G401 (cell line): ENCODE data around the gene HYAL2. TPM values are rescaled to one million over a fixed set of nuclear protein-coding genes. Genes with fewer than 3 reads are reported as not detected.
"Not testable (repeated sequence)": the region's sequence is repeated elsewhere in the genome, so short reads cannot be mapped to it uniquely, and the experiment has no call there.

Source experiments
- DNase-seq: peaks from one replicate; pipeline ENCODE4 v3.0.0-alpha.2; 2015; ENCODE audit warnings: low spot score
- in situ Hi-C: cut with HindIII; loops from 2 replicates; pipeline ENCODE4 v1.10.0; 2016; ENCODE audit warnings: low sequenced_read_pairs, mixed read lengths
- total RNA-seq: library from RNA; depleted of rRNA; stranded (reverse); fragments of >200 nt; shearing (Covaris generic); gene quantifications from 2 replicates; pipeline ENCODE4 v1.2.3, GENCODE V29; 2014

Gene HYAL2
- total RNA-seq, 1 experiment from 2014 or later, result 99.0 TPM

- DNase-seq, result no peak
- in situ Hi-C loops, result no loop called here
Measured at GRCh38 chr3:50297384-50297775, 25.2 kb downstream of the HYAL2 start.

- in situ Hi-C loops, result no loop called here
- DNase-seq, result no peak
Measured at GRCh38 chr3:50296721-50297383, 25.7 kb downstream of the HYAL2 start.

GRCh38 chr3:50295553-50296431 lies 26.8 kb downstream of the HYAL2 start:
- in situ Hi-C loops, result no loop called here
- DNase-seq, result no peak

- no peak for DNase-seq
- in situ Hi-C loops, result no loop called here
Measured at GRCh38 chr3:50294492-50295403, 27.8 kb downstream of the HYAL2 start.

GRCh38 chr3:50294089-50294488 lies 28.5 kb downstream of the HYAL2 start:
- in situ Hi-C loops, result no loop called here
- DNase-seq, result no peak

- in situ Hi-C loops, result no loop called here
Measured at GRCh38 chr3:50293079-50293801, 29.3 kb downstream of the HYAL2 start.

GRCh38 chr3:50292159-50293078 lies 30.1 kb downstream of the HYAL2 start, which contains the start of gene IFRD2:
IFRD2 (minus strand) TSS chr3:50292429; CDS start chr3:50292274, 155 bp downstream.
- peak; percentile 98 for DNase-seq
- in situ Hi-C loops, result no loop called here

More at GRCh38 chr3:50293079-50293801, 29.3 kb downstream of the HYAL2 start:
- no peak for DNase-seq

- in situ Hi-C loops, result no loop called here
- no peak for DNase-seq
Measured at GRCh38 chr3:50290161-50290641, 32.3 kb downstream of the HYAL2 start.

GRCh38 chr3:50289130-50289529 lies 33.4 kb downstream of the HYAL2 start:
- in situ Hi-C loops, result no loop called here
- DNase-seq, result no peak

- in situ Hi-C loops, result no loop called here
- no peak for DNase-seq
Measured at GRCh38 chr3:50288387-50289007, 34.0 kb downstream of the HYAL2 start.

- in situ Hi-C loops, result no loop called here
Measured at GRCh38 chr3:50287262-50287661, 35.3 kb downstream of the HYAL2 start.

GRCh38 chr3:50286322-50287227 lies 36.0 kb downstream of the HYAL2 start:
- in situ Hi-C loops, result no loop called here
- DNase-seq, result no peak

More at GRCh38 chr3:50287262-50287661, 35.3 kb downstream of the HYAL2 start:
- no peak for DNase-seq

- in situ Hi-C loops, DNase-seq: not testable (repeated sequence)
Measured at GRCh38 chr3:50284121-50284520, 38.4 kb downstream of the HYAL2 start.

GRCh38 chr3:50279255-50280016 lies 43.1 kb downstream of the HYAL2 start:
- DNase-seq, result no peak
- in situ Hi-C loops, result no loop called here

GRCh38 chr3:50278880-50279224 lies 43.7 kb downstream of the HYAL2 start, which contains the start of gene LSMEM2:
LSMEM2 (plus strand) TSS chr3:50279087; CDS start chr3:50279114, 27 bp downstream.
- in situ Hi-C loops, result no loop called here
- DNase-seq, result no peak
